ENCODE results near the gene CSNK1E.

Gene CSNK1E

GRCh38 chr22:38308791-38309498 is 8.3 kb downstream of the CSNK1E start:
- DNase-seq (ENCODE audit: low spot score) = no peak

- no peak for DNase-seq (ENCODE audit: low spot score)
These were observed 11.5 kb downstream of the CSNK1E start for GRCh38 chr22:38305471-38306448.

- DNase-seq (ENCODE audit: low spot score) = no peak
These were observed 12.7 kb downstream of the CSNK1E start for GRCh38 chr22:38304526-38304925.

DNA sequence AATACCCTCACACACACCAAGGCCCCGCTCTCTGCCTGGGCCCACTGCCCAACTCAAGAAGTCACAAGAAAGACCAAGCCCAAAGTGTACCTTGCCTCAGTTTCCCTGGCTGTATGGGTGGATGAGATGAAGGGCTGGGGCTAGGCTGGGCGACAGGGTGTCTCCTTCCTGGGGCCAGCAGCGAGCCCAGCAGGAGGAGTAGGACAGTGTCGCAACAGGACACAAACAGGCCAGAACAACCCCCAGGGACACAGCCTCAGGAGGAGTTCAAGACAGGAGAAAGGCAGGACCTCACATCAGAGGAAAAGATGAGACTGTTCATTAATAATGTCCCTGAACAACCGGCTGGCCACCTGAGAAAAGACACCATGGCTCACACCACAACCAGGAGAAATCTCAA is 13.3 kb downstream of the CSNK1E start:
- no peak for DNase-seq (ENCODE audit: low spot score)

GRCh38 chr22:38302906-38303305 is 14.3 kb downstream of the CSNK1E start:
- no peak for DNase-seq (ENCODE audit: low spot score)

DNA sequence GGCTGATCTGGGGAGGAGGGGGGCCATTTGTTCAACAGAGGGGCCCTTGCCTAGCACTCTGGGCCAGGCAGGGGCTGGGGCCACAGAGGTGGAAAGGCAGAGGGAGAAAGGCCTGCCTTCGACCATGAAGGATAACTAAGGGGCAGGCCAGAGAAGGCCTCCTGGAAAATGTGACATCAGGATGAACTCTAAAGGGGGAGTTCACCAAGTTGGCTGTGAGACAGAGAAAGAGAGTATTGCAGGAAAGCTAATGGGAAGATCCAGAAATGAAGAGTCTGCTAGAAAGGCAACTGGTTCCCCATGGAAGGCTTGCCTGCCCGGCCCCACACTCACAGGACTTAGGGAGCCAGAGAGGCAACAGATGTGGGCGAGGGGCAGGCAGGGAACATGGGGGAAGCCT is 16.3 kb downstream of the CSNK1E start:
- DNase-seq (ENCODE audit: low spot score) = no peak

DNA sequence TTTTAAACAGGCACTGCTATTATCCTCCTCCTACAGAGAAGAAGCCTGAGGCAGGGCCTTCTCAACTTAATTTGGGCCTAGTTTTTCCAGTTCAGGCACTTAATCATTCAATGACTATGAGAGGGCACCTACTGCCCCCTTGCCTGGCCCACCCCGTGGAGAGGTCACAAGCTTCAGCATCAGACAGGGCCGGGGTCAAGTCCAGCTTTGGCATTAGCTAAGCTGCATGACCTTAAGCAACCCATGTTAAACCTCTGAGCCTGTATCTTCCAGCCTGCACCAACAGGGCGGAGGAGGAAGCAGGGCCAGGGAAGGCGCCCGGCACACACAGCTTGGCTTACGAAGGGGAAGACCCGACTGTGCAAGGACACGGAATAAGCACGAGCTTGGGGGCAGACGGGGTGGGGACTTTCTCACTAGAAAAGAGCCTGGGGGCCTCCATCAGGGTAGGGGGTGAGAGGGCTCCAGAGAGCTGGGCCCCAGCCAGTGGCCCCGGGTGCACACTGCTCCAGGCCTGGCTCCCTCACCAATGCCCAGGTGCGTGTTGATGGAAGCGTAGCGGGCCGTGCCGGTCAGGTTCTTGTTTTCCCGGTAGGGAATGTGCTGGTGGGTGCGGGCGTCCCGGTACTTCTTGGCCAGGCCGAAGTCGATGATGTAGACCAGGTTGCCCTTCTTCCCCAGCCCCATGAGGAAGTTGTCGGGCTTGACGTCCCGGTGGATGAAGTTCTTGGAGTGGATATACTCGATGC is 16.9 kb downstream of the CSNK1E start:
- DNase-seq (ENCODE audit: low spot score) = no peak

DNA sequence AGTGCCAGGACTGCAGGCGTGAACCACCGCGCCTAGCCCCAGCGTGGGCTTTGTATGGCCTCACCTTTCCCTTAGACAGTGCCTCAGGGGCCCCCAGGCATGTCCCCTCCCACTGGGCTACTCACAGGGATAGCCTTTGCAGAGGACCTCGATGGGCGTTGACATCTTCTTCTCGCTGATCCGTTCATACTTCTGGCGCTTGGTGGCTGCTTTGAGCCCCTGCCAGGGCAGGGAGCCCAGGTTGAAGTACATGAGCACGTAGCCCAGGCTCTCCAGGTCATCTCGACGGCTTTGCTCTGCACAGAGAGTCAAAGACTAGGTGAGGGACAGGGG is 17.5 kb downstream of the CSNK1E start:
- DNase-seq (ENCODE audit: low spot score) = no peak

DNA sequence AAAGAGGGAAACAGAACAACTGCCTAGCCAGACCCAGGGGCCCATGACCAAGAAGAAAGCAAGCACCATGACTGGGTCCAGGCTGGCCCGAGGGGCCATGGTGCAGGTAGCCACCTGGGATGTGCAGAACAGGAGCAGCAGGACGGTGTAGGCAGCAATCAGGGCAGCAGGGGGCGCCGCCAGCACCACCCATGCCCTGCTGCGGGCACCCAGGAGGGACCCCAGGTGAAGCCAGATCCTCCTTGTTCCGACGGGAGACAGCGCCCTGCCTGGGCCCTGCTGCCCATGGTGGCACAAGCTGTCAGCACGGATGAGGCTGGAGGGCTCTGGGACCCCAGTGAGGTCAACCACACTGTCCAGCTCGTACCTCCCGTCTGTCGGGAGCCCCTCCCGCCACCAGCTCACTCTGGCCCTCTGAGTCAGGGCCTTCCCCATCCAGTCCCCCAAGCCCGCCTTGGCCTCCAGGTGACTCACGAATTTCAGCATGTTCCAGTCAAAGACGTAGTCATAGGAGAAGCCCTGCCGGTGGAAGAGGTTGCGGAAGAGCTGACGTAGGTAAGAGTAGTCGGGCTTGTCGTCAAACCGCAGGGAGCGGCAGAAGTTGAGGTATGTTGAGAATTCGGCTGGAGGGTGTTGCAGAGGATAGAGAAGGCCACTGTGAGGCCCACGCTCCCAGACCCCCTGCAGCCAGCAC is 18.8 kb downstream of the CSNK1E start:
- no peak for DNase-seq (ENCODE audit: low spot score)

DNA sequence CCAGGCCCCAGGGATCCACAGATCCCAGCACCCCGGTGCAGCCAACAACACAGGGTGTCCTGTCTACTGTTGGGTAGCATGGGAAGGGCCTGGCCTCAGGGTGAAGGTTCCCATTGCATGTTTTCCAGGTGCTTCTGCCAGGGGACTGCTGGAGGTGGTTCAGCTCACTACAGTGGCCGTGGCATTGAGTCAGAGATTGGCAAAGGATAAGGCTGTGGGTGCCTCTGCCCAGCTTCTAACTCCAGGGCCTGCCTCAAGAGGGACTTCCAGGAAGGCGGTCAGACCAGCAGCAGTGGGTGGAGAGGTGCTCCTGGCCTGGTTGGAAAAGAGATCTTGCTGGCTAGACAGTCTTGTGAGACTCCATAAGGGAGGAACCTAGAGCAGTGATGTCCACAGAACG is 20.9 kb downstream of the CSNK1E start:
- DNase-seq (ENCODE audit: low spot score) = no peak

- DNase-seq (ENCODE audit: low spot score) = no peak
These were observed 21.4 kb downstream of the CSNK1E start for GRCh38 chr22:38295863-38296262.

DNA sequence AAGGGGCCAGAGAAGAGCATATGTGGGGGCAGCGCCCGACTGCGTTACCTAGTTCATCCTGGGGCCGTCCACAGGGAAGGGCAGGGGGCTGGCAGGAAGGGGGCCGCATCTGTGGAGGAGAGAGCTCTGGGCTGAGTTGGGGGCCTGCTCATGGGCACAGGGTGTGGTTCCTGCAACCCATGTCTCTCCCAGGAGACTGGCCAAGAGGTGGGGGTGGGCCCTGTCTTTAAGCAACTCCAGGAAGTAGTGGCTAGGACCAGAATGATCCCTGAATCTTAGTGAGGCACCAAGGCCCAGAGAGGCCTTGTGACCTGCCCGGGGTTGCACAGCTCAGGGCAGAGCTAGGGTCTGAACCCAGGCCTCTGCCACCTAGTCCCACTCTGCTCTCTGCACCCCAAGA is 21.9 kb downstream of the CSNK1E start:
- DNase-seq (ENCODE audit: low spot score) = no peak

DNA sequence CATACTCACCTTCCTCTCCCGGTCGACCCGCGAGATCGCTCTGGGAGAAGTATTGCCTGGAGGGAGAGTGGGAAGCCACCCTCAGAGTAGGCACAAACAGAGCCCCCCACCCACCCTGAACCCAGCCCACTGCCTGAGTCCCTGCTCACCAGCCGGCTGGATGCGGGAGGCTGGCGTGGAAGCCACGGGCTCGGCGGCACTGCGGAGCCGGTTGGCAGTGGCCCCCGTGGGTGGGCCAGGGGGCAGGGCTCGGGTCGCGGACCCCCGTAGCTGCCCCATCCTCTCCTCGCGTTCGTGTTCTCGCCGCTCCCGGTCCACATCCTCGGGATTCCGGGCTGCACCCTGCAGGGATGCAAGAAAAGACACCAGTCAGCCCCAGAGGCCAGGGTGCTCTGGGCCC is 23.0 kb downstream of the CSNK1E start:
- no peak for DNase-seq (ENCODE audit: low spot score)

GRCh38 chr22:38292694-38293093 is 24.5 kb downstream of the CSNK1E start:
- DNase-seq (ENCODE audit: low spot score) = no peak

GRCh38 chr22:38291201-38291777 is 25.9 kb downstream of the CSNK1E start:
- peak; percentile 30 for DNase-seq (ENCODE audit: low spot score)

- no peak for DNase-seq (ENCODE audit: low spot score)
These were observed 26.9 kb downstream of the CSNK1E start for GRCh38 chr22:38290347-38290746.

GRCh38 chr22:38289583-38290082 is 27.6 kb downstream of the CSNK1E start:
- DNase-seq (ENCODE audit: low spot score) = no peak

GRCh38 chr22:38286915-38287669 is 30.1 kb downstream of the CSNK1E start:
- DNase-seq (ENCODE audit: low spot score) = no peak

DNA sequence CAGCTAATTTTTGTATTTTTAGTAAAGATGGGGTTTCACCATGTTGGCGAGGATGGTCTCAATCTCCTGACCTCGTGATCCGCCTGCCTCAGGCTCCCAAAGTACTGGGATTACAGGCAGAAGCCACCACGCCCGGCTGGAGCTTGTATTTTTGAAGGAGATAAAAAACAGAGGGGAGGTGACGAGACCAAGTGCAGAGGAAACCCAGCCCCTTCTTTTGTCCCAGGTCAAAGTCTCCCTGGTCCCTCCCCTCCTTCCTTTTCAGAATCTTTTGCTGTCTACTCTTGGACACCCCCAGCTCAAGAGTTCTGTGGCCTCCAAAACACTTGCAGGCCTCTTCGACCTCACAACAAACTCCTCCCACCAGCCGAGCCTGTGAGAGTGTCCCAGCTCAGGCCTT is 32.2 kb downstream of the CSNK1E start:
- no peak for DNase-seq (ENCODE audit: low spot score)

DNA sequence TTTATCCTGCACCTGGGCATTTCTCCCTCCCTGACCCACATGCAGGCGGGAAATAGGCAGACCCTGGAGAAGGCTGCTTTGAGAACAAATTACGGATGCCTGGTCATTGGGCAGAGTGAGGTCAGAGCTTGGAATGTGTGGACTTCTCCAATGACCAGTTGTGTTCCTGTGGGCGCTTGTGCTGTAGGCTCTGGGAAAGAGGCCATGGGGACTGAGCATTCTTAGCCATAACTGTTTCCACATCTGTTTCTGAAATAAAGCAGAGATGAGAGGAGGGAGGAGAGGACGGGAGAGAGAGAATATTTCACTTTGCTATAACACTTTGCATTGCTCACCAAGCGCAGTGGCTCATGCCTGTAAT is 33.2 kb downstream of the CSNK1E start:
- no peak for DNase-seq (ENCODE audit: low spot score)
